Measurements from ENCODE around the gene LRRN4.

The LRRN4 gene

DNA sequence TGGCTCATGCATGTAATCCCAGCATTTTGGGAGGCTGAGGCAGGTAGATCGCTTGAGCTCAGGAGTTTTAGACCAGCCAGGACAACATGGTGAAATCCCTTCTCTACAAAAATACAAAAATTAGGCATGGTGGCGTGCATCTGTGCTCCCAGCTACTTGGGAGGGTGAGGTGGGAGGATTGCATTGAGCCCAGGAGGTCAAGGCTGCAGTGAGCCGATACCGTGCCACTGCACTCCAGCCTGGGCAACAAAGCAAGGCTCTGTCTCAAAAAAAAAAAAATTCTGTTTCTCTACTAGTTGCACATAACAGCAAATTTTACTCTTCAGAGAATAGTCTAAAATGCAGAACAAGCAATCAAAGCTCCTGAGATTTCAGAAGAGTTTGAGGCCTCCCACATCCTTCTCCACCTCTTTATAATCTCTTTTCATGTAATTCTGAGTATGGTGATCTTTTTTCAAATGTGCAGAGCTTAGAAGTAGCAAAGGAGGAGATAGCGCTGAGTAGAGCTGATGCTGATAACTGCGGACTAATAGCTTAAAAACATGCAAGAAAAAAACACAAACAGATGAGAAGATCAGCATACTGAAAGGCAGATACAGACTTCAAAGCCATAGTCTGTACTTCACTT is 23.3 kb downstream of the LRRN4 start:
- no peak for DNase-seq (ENCODE audit: low read depth)

GRCh38 chr20:6029538-6029937 is 24.3 kb downstream of the LRRN4 start:
- peak; percentile 66 for DNase-seq (ENCODE audit: low read depth)

- DNase-seq (ENCODE audit: low read depth), result no peak
These were observed 25.0 kb downstream of the LRRN4 start for GRCh38 chr20:6028818-6029217.

DNA sequence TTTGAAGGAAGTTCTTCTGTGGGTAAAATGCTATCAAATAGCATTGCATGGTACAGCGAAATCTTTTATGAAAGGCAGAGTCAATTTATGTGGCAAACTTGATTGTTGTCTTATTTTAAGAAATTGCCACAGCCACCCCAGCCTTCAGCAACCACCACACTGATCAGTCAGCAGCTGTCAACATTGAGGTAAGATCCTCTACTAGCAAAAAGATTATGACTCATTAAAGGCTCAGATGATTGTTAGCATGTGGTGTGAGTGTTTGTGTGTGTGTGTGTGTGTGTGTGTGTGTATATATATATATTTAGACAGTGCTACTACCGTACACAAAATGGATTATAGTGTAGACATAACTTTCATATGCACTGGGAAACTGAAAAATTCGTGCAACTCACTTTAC is 27.8 kb downstream of the LRRN4 start:
- DNase-seq (ENCODE audit: low read depth), result peak; percentile 80

GRCh38 chr20:6024768-6025167 is 29.1 kb downstream of the LRRN4 start:
- no peak for DNase-seq (ENCODE audit: low read depth)

- no peak for DNase-seq (ENCODE audit: low read depth)
These were observed 36.0 kb downstream of the LRRN4 start for GRCh38 chr20:6017880-6018279.

GRCh38 chr20:6017467-6017866 is 36.4 kb downstream of the LRRN4 start:
- no peak for DNase-seq (ENCODE audit: low read depth)

DNA sequence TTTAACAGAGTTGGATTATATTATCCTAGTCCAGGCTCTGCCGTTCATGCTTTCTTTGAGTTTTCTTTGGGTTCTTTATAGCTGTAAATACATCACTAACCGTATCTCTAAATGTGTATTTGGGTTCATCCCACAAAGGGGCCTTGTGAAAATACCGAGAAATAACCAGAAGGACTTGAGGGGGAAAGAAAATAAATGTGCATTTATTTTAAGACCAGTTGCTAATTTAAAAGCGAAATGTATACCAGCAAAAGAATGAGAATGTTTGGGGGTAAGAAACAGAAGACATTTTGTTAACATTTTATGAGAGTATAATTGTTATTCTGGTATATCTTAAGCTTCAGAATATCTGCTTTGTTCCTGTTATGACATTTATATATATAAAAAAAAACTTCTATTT is 38.9 kb downstream of the LRRN4 start:
- no peak for DNase-seq (ENCODE audit: low read depth)

GRCh38 chr20:6014017-6014416 is 39.8 kb downstream of the LRRN4 start:
- DNase-seq (ENCODE audit: low read depth), result no peak

- no peak for DNase-seq (ENCODE audit: low read depth)
These were observed 41.7 kb downstream of the LRRN4 start for GRCh38 chr20:6012179-6012578.

DNA sequence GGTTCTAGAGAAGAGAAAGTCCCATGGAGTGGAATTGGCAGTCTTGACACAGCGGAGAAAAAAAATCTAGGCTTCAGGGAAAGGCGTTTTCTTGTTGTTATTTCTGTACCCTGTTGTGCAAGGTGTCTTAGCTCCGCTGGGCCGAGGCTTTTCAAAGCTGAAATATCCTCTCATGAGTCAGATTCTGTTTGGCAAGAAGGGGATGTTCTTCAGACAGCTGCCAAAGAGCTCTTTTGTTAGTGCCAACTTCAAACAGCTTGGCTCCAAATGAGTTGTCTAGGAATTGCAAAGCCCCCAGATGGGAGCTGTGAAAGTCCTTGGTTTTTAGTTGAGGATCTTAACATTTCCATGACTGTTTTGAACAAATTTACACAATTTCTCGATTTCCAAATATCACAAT is 45.6 kb downstream of the LRRN4 start:
- peak; percentile 99 for DNase-seq (ENCODE audit: low read depth)

- DNase-seq (ENCODE audit: low read depth), result peak; percentile 16
These were observed 46.2 kb downstream of the LRRN4 start for GRCh38 chr20:6007529-6008103.

- peak; percentile 24 for DNase-seq (ENCODE audit: low read depth)
These were observed 46.7 kb downstream of the LRRN4 start for GRCh38 chr20:6007094-6007528.

DNA sequence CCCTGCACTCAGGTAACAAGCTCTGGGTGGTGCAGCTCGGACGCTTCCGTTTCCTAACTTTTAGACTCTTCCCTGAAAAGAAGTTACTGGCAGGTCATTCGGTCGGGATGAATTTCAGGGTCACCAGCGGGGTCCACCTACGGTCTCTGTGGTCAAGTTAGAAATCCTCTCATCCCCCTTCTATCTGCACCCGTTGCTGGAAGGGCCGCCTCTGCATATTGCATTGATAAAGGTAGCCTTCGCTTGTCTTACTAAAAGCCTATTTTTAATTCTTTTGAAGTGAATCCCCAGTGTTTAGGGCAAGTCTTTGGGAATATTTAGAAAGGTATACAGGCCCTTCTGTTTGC is 47.3 kb downstream of the LRRN4 start:
- DNase-seq (ENCODE audit: low read depth), result no peak

- DNase-seq (ENCODE audit: low read depth), result no peak
These were observed 53.0 kb downstream of the LRRN4 start for GRCh38 chr20:6000871-6001270.

DNA sequence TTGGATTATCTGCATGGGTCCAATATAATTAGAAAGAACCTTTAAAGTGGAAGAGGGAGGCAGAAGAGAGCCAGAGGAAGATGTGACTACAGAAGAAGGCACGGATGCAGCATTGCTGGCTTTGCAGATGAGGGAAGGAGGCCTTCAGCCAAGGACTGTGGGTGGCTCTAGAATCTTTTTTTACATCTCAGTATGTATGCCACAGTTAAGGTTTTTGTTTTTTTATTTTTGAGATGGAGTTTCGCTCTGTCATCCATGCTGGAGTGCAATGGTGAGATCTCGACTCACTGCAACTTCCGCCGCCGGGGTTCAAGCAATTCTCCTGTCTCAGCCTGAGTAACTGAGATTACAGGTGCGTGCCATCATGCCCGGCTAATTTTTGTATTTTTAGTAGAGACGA is 54.1 kb downstream of the LRRN4 start:
- DNase-seq (ENCODE audit: low read depth), result no peak

DNA sequence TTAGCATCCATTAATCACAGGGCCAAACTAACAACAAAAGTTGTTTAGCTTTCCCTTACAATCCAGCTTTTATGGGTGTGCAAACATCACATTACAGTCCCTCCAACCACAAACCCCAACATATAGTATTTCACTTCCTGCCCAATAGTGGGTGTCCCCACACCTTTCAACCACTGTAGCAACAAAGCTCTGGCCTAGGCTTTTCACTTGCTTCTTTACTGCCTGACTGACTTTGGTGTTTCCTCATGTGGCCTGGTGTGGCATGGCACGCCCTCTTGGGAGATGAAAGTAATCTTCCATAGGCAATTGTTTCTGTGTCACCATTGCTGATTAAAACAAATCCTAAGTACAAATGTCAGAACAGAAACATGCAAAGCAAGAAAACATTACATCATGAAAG is 57.1 kb downstream of the LRRN4 start:
- peak; percentile 7 for DNase-seq (ENCODE audit: low read depth)

DNA sequence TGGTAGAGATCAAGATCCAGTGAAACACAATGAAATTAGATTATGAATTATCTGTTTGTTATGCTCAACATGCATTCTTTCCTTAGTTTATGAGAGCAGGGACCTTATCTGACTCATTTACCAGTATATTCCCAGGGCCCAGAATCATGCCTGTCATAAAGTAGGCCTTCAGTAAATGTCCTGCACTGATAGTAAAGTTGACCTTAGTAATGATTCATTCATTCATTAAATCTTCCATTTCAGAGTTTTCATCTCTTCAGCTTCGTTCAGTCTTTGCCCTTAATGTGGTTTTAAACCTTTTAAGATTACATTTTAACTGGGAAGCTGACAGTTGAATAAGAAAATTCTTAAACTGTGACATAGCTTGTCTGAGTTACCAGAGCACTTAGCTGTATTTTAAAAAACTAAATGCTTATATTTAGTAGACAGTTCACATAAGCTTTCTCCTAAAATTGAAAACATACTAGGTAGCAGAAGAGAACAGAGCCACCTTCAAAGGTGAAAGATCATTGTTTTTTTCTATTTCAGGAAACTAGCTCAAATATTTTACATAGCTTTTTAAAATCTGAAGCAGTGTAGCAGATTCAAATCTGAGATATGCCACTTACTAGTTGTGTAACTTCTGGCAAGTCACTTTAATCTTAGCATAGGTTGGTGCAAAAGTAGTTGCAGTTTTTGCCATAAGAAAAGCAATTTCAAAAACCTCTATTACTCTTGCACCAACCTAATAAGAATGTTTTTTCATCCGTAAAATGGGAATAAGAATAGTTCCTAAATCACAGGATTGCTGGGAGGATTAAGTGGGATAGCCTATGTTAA is 62.0 kb downstream of the LRRN4 start:
- DNase-seq (ENCODE audit: low read depth), result peak; percentile 82

- peak; percentile 11 for DNase-seq (ENCODE audit: low read depth)
These were observed 62.9 kb downstream of the LRRN4 start for GRCh38 chr20:5990946-5991345.

Data from iris pigment epithelial cell (primary cell).